H9 (cell line): ENCODE data around the gene PRR14. TPM values are rescaled to one million over a fixed set of nuclear protein-coding genes. Genes with fewer than 3 reads are reported as not detected.

Source experiments
- DNase-seq: peaks from one replicate; pipeline ENCODE4 v3.0.0-alpha.2; 2017
- H2AFZ ChIP-seq: one replicate; pipeline ENCODE4 v1.6.1; 2013; ENCODE audit warnings: mild to moderate bottlenecking, low read length, control low read depth, moderate library complexity
- H2AK5ac ChIP-seq: 2 replicates; pipeline ENCODE4 v1.6.1; 2013; ENCODE audit warnings: low read length, control low read depth, mixed read lengths; ENCODE audit not compliant: insufficient read length
- H2BK120ac ChIP-seq: one replicate; pipeline ENCODE4 v1.6.1; 2013; ENCODE audit warnings: low read depth, mild to moderate bottlenecking, low read length, control low read depth, inconsistent platforms; ENCODE audit not compliant: poor library complexity, severe bottlenecking
- H2BK12ac ChIP-seq: 2 replicates; pipeline ENCODE4 v1.6.1; 2013; ENCODE audit warnings: low read length, control low read depth, mixed read lengths, low read depth; ENCODE audit not compliant: insufficient read length
- H2BK15ac ChIP-seq: 2 replicates; pipeline ENCODE4 v1.6.1; 2013; ENCODE audit warnings: low read depth, low read length, control low read depth
- H2BK20ac ChIP-seq: one replicate; pipeline ENCODE4 v1.6.1; 2013; ENCODE audit warnings: low read depth, mild to moderate bottlenecking, low read length, control low read depth, inconsistent platforms; ENCODE audit not compliant: poor library complexity, severe bottlenecking
- H2BK5ac ChIP-seq: 2 replicates; pipeline ENCODE4 v1.6.1; 2013; ENCODE audit warnings: low read length, control low read depth, mixed read lengths; ENCODE audit not compliant: insufficient read length
- H3K14ac ChIP-seq: 2 replicates; pipeline ENCODE4 v1.6.1; 2013; ENCODE audit warnings: low read length, control low read depth; ENCODE audit not compliant: insufficient read depth
- H3K18ac ChIP-seq: 2 replicates; pipeline ENCODE4 v1.6.1; 2013; ENCODE audit warnings: low read depth, mild to moderate bottlenecking, mixed read lengths, low read length, control low read depth; ENCODE audit not compliant: insufficient read length
- H3K23ac ChIP-seq: 2 replicates; pipeline ENCODE4 v1.6.1; 2013; ENCODE audit warnings: low read length, control low read depth, mixed read lengths, low read depth; ENCODE audit not compliant: insufficient read length
- H3K23me2 ChIP-seq: 2 replicates; pipeline ENCODE4 v1.6.1; 2013; ENCODE audit warnings: low read depth, mild to moderate bottlenecking, mixed read lengths, low read length, control low read depth; ENCODE audit not compliant: insufficient read length, poor library complexity, severe bottlenecking
- H3K27ac ChIP-seq: 2 replicates; pipeline ENCODE4 v1.5.1; 2013; ENCODE audit warnings: low read length, control low read depth, mixed read lengths, low read depth; ENCODE audit not compliant: insufficient read length
- H3K27me3 ChIP-seq: 2 replicates; pipeline ENCODE4 v1.6.1; 2013; ENCODE audit warnings: low read length, control low read depth, inconsistent platforms; ENCODE audit not compliant: insufficient read depth
- H3K4ac ChIP-seq: 2 replicates; pipeline ENCODE4 v1.6.1; 2013; ENCODE audit warnings: low read depth, mild to moderate bottlenecking, control low read depth, inconsistent platforms, low read length, moderate library complexity
- H3K4me1 ChIP-seq: 2 replicates; pipeline ENCODE4 v1.6.1; 2013; ENCODE audit warnings: low read length, control low read depth, inconsistent platforms; ENCODE audit not compliant: insufficient read depth
- H3K4me2 ChIP-seq: 2 replicates; pipeline ENCODE4 v1.6.1; 2013; ENCODE audit warnings: low read length, control low read depth, mixed read lengths; ENCODE audit not compliant: insufficient read length, insufficient read depth
- H3K56ac ChIP-seq: 2 replicates; pipeline ENCODE4 v1.6.1; 2013; ENCODE audit warnings: low read depth, mild to moderate bottlenecking, mixed read lengths, low read length, control low read depth; ENCODE audit not compliant: insufficient read length
- H3K79me1 ChIP-seq: 2 replicates; pipeline ENCODE4 v1.6.1; 2013; ENCODE audit warnings: low read depth, mild to moderate bottlenecking, moderate library complexity, low read length, control low read depth, inconsistent platforms; ENCODE audit not compliant: insufficient read depth, poor library complexity, severe bottlenecking
- H3K79me2 ChIP-seq: 2 replicates; pipeline ENCODE4 v1.6.1; 2013; ENCODE audit warnings: low read length, control low read depth, inconsistent platforms; ENCODE audit not compliant: insufficient read depth
- H3K9ac ChIP-seq: 2 replicates; pipeline ENCODE4 v1.6.1; 2013; ENCODE audit warnings: low read length, control low read depth, mixed read lengths; ENCODE audit not compliant: insufficient read length; ENCODE audit errors: extremely low read depth
- H3K9me3 ChIP-seq: one replicate; pipeline ENCODE4 v1.6.1; 2013; ENCODE audit warnings: low read depth, low read length, inconsistent platforms; ENCODE audit not compliant: control insufficient read depth
- H3T11ph ChIP-seq: one replicate; pipeline ENCODE4 v1.6.1; 2013; ENCODE audit warnings: mild to moderate bottlenecking, low read length, control low read depth, inconsistent platforms
- H4K20me1 ChIP-seq: one replicate; pipeline ENCODE4 v1.6.1; 2013; ENCODE audit not compliant: control insufficient read depth, insufficient read length, insufficient read depth
- H4K5ac ChIP-seq: 2 replicates; pipeline ENCODE4 v1.6.1; 2013; ENCODE audit warnings: low read depth, mild to moderate bottlenecking, mixed read lengths, low read length, control low read depth; ENCODE audit not compliant: insufficient read length
- H4K8ac ChIP-seq: replicated peaks from 2 replicates; pipeline ENCODE4 v1.6.1; 2013; ENCODE audit warnings: low read length, control low read depth, mixed read lengths, low read depth; ENCODE audit not compliant: insufficient read length
- H4K91ac ChIP-seq: 2 replicates; pipeline ENCODE4 v1.6.1; 2013; ENCODE audit warnings: low read depth, mild to moderate bottlenecking, moderate library complexity, mixed read lengths, low read length, control low read depth; ENCODE audit not compliant: insufficient read length
- H3K27ac Mint-ChIP-seq, 3 experiments: 2 replicates in 2 of 3; 3 replicates in 1 of 3; pipeline ENCODE4 v1.8.0; 2020 to 2021; ENCODE audit warnings: mixed read lengths in 3 of 3, mild to moderate bottlenecking in 1 of 3, moderate library complexity in 1 of 3
- H3K27me3 Mint-ChIP-seq: 2 replicates; pipeline ENCODE4 v1.8.0; 2021; ENCODE audit warnings: low read depth, mild to moderate bottlenecking, moderate library complexity, mixed read lengths
- H3K36me3 Mint-ChIP-seq, 3 experiments: 2 replicates in 2 of 3; 3 replicates in 1 of 3; pipeline ENCODE4 v1.8.0; 2020 to 2021; ENCODE audit warnings: low read depth in 3 of 3, mixed read lengths in 3 of 3; ENCODE audit not compliant: insufficient read depth in 1 of 3
- H3K4me1 Mint-ChIP-seq, 2 experiments: 2 replicates each; pipeline ENCODE4 v1.8.0; 2020; ENCODE audit warnings: mixed read lengths in 2 of 2
- H3K4me3 Mint-ChIP-seq, 2 experiments: 2 replicates in 1 of 2; 3 replicates in 1 of 2; pipeline ENCODE4 v1.8.0; 2020 to 2021; ENCODE audit warnings: mild to moderate bottlenecking in 2 of 2, mixed read lengths in 2 of 2, moderate library complexity in 1 of 2
- H3K9me3 Mint-ChIP-seq, 2 experiments: 2 replicates in 1 of 2; 3 replicates in 1 of 2; pipeline ENCODE4 v1.8.0; 2020; ENCODE audit warnings: mild to moderate bottlenecking in 2 of 2, mixed read lengths in 2 of 2, moderate library complexity in 1 of 2
- WGBS: extraction: QIAGEN DNeasy Blood & Tissue Kit; methylation state at CpG from one replicate; pipeline ENCODE4 v1.1.7; 2013; ENCODE audit warnings: missing lambda C conversion rate, low lambda C conversion rate, mixed read lengths; ENCODE audit not compliant: insufficient read length; ENCODE audit errors: extremely low coverage; 5-methylcytosine and 5-hydroxymethylcytosine counted together
- total RNA-seq: library from RNA; stranded (reverse); gene quantifications from 2 replicates; pipeline ENCODE4 v1.2.1, GENCODE V29; 2021
- TF ChIP-seq, protein P1 (sequence below): fragments of 200-600 bp; sonication (generic); conservative IDR thresholded peaks from 3 replicates; pipeline ENCODE4 v1.8.0; 2021; ENCODE audit warnings: antibody characterized with exemption, mild to moderate bottlenecking

The PRR14 gene
- total RNA-seq, 1 experiment from 2014 or later = 11.6 TPM

DNA sequence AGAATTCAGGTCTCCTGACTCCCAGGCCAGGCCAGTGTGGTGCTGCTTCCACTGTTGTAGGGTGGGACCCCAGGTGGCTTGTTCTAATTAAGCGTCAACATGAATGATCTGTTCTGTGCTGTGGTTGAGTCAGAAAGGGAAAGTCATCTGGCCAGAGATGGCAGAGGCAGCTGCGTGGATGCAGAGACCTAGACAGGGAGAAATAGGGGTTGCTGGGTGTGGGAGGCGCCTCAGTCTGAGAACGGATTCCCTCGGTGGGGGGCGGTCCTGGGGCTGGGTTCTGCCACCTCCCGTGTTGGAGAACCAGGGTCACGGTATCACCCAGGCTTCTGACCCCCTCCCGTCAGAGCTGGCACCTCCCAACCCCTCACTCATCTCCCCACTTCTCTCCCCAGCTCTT, 13.1 kb downstream of the PRR14 start:
- H3K4ac ChIP-seq = no peak overlapping the region
- no peak overlapping the region for H3K9ac ChIP-seq
- no peak overlapping the region for H4K5ac ChIP-seq
- no peak overlapping the region for H3K27ac ChIP-seq
- no peak overlapping the region for H2BK5ac ChIP-seq
- no peak overlapping the region for H2AK5ac ChIP-seq
- no peak overlapping the region for H2BK12ac ChIP-seq
- TF ChIP-seq, protein P1, sequence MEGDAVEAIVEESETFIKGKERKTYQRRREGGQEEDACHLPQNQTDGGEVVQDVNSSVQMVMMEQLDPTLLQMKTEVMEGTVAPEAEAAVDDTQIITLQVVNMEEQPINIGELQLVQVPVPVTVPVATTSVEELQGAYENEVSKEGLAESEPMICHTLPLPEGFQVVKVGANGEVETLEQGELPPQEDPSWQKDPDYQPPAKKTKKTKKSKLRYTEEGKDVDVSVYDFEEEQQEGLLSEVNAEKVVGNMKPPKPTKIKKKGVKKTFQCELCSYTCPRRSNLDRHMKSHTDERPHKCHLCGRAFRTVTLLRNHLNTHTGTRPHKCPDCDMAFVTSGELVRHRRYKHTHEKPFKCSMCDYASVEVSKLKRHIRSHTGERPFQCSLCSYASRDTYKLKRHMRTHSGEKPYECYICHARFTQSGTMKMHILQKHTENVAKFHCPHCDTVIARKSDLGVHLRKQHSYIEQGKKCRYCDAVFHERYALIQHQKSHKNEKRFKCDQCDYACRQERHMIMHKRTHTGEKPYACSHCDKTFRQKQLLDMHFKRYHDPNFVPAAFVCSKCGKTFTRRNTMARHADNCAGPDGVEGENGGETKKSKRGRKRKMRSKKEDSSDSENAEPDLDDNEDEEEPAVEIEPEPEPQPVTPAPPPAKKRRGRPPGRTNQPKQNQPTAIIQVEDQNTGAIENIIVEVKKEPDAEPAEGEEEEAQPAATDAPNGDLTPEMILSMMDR = no peak
- no peak overlapping the region for H3K18ac ChIP-seq
- H3K27me3 Mint-ChIP-seq = peaks cover 80% of the 10 kb centered on the region
- H3K4me3 Mint-ChIP-seq = no peak overlapping the region
- no peaks in the 10 kb centered on the region for H4K20me1 ChIP-seq
- H3K9me3 Mint-ChIP-seq = no peaks in the 10 kb centered on the region
- H4K8ac ChIP-seq = no peak overlapping the region
- DNase-seq = no peak
- H3K23me2 ChIP-seq = no peaks in the 10 kb centered on the region
- no peaks in the 10 kb centered on the region for H3K79me2 ChIP-seq
- H4K91ac ChIP-seq = no peak overlapping the region
- no peak overlapping the region for H2BK20ac ChIP-seq
- no peak overlapping the region for H3K56ac ChIP-seq
- H3K4me2 ChIP-seq = no peak overlapping the region
- no peak overlapping the region for H3K23ac ChIP-seq
- no CpG with 5 or more reads among the region's 9 CpGs for WGBS
- H3K4me1 ChIP-seq = no peaks in the 10 kb centered on the region
- H2BK15ac ChIP-seq = no peak overlapping the region
- peaks cover 15% of the 10 kb centered on the region; the same call in 1 of the 2 replicates for H3K27me3 ChIP-seq
- H3K4me1 Mint-ChIP-seq = peaks cover 0 to 6% of the 10 kb centered on the region in 2 experiments; a peak in 1 of 4 replicates
- H3K79me1 ChIP-seq = no peaks in the 10 kb centered on the region
- no peak overlapping the region for H3K14ac ChIP-seq
- no peak overlapping the region for H2AFZ ChIP-seq
- no peak overlapping the region for H3T11ph ChIP-seq
- peaks cover 27 to 67% (median 62%) of the 10 kb centered on the region in 3 experiments for H3K36me3 Mint-ChIP-seq
- no peaks in the 10 kb centered on the region for H3K9me3 ChIP-seq
- no peak overlapping the region for H3K27ac Mint-ChIP-seq
- no peak overlapping the region for H2BK120ac ChIP-seq
